Smooth muscle cell (in vitro differentiated cells): ENCODE results near the gene MARCKS. TPM values are rescaled to one million over a fixed set of nuclear protein-coding genes. Genes with fewer than 3 reads are reported as not detected.

Experiments used
- DNase-seq: peaks from one replicate; lab custom pipeline; 2025; ENCODE audit not compliant: unreplicated experiment; lab: John Stamatoyannopoulos, UW
- H2AFZ ChIP-seq: fragments of 200-600 bp; sonication (generic); 2 replicates; pipeline ENCODE4 v1.6.0; 2016; ENCODE audit warnings: antibody characterized with exemption, low read depth, mild to moderate bottlenecking
- H3F3A ChIP-seq: fragments of 200-600 bp; sonication (generic); 2 replicates; pipeline ENCODE4 v1.6.0; 2017; ENCODE audit warnings: antibody characterized with exemption, low read depth
- H3K27ac ChIP-seq: fragments of 200-600 bp; sonication (generic); 2 replicates; pipeline ENCODE4 v1.5.1; 2016; ENCODE audit warnings: low read depth, mild to moderate bottlenecking
- H3K27me3 ChIP-seq: fragments of 200-600 bp; sonication (generic); 2 replicates; pipeline ENCODE4 v1.6.1; 2016; ENCODE audit warnings: low read depth, mild to moderate bottlenecking
- H3K36me3 ChIP-seq: fragments of 200-600 bp; sonication (generic); 2 replicates; pipeline ENCODE4 v1.5.1; 2016; ENCODE audit warnings: low read depth
- H3K4me1 ChIP-seq: fragments of 200-600 bp; sonication (generic); 2 replicates; pipeline ENCODE4 v1.5.1; 2016; ENCODE audit warnings: low read depth
- H3K4me2 ChIP-seq: fragments of 200-600 bp; sonication (generic); 2 replicates; pipeline ENCODE4 v1.6.0; 2016; ENCODE audit warnings: mild to moderate bottlenecking
- H3K4me3 ChIP-seq: fragments of 200-600 bp; sonication (generic); 2 replicates; pipeline ENCODE4 v1.5.1; 2016; ENCODE audit warnings: mild to moderate bottlenecking
- H3K79me2 ChIP-seq: fragments of 200-600 bp; sonication (generic); 2 replicates; pipeline ENCODE4 v1.6.0; 2016; ENCODE audit warnings: low read depth, mild to moderate bottlenecking
- H3K9ac ChIP-seq: fragments of 200-600 bp; sonication (generic); 2 replicates; pipeline ENCODE4 v1.6.0; 2016; ENCODE audit warnings: low read depth
- H3K9me3 ChIP-seq: fragments of 200-600 bp; sonication (generic); replicated peaks from 2 replicates; pipeline ENCODE4 v1.5.1; 2016; ENCODE audit warnings: low read depth
- H4K20me1 ChIP-seq: fragments of 200-600 bp; sonication (generic); 2 replicates; pipeline ENCODE4 v1.6.0; 2016; ENCODE audit warnings: low read depth
- WGBS: methylation state at CpG from one replicate; pipeline ENCODE4 v1.1.7; 2016; ENCODE audit warnings: low lambda C conversion rate; 5-methylcytosine and 5-hydroxymethylcytosine counted together
- polyA plus RNA-seq: library from polyadenylated mRNA; unstranded; fragments of >200 nt; fragmentation: Nextera tagmentation; extraction: Ambion mirVana; gene quantifications from 2 replicates; pipeline ENCODE4 v1.2.1, GENCODE V29; 2016
- total RNA-seq: library from RNA; depleted of rRNA; stranded (reverse); fragments of >200 nt; gene quantifications from 2 replicates; pipeline ENCODE4 v1.2.3, GENCODE V29; 2014
- TF ChIP-seq, protein P1 (sequence below): fragments of 200-600 bp; sonication (generic); IDR thresholded peaks from 2 replicates; pipeline ENCODE4 v1.5.1; 2017; ENCODE audit warnings: borderline replicate concordance, mild to moderate bottlenecking, antibody characterized with exemption; ENCODE audit not compliant: insufficient read depth, poor library complexity, severe bottlenecking

MARCKS gene
- total and polyA plus RNA-seq, 2 experiments from 2014 or later, result 172 to 206 TPM

DNA sequence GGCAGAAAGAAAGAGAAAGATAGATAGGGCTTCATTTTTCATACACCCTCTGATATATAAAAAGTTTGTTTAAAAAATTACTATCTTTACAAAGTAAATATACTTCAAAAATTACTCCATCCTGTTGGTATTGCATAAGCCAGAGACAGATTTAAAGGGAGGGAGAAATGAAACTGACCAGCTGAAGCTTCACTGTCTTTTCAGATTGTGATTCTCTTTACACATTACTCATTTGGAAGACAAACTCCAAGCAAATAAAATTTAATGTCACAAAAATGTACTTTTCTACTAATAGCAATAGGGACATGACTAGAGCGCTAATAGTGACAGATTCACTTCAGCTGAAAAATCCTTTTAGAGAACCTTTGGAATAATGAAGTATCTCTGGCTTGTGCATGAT is 38.6 kb upstream of the MARCKS start:
- Histone ChIP-seq H3K27ac (no peak overlapping the region), H2AFZ (no peak overlapping the region), H3K4me1 (peaks cover 3% of the 10 kb centered on the region), H3F3A (peaks cover 4% of the 10 kb centered on the region), H3K9ac (no peak overlapping the region), H3K4me3 (no peak overlapping the region), H3K36me3 (no peaks in the 10 kb centered on the region), H3K9me3 (no peaks in the 10 kb centered on the region), H3K79me2 (no peaks in the 10 kb centered on the region), H3K27me3 (no peaks in the 10 kb centered on the region), H4K20me1 (no peaks in the 10 kb centered on the region), H3K4me2 (peak overlapping the region; percentile 4)
- WGBS, result 100% methylated on average over 1 of the region's 1 CpG
- TF ChIP-seq, protein P1, sequence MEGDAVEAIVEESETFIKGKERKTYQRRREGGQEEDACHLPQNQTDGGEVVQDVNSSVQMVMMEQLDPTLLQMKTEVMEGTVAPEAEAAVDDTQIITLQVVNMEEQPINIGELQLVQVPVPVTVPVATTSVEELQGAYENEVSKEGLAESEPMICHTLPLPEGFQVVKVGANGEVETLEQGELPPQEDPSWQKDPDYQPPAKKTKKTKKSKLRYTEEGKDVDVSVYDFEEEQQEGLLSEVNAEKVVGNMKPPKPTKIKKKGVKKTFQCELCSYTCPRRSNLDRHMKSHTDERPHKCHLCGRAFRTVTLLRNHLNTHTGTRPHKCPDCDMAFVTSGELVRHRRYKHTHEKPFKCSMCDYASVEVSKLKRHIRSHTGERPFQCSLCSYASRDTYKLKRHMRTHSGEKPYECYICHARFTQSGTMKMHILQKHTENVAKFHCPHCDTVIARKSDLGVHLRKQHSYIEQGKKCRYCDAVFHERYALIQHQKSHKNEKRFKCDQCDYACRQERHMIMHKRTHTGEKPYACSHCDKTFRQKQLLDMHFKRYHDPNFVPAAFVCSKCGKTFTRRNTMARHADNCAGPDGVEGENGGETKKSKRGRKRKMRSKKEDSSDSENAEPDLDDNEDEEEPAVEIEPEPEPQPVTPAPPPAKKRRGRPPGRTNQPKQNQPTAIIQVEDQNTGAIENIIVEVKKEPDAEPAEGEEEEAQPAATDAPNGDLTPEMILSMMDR, result no peak
- DNase-seq, result no peak

DNA sequence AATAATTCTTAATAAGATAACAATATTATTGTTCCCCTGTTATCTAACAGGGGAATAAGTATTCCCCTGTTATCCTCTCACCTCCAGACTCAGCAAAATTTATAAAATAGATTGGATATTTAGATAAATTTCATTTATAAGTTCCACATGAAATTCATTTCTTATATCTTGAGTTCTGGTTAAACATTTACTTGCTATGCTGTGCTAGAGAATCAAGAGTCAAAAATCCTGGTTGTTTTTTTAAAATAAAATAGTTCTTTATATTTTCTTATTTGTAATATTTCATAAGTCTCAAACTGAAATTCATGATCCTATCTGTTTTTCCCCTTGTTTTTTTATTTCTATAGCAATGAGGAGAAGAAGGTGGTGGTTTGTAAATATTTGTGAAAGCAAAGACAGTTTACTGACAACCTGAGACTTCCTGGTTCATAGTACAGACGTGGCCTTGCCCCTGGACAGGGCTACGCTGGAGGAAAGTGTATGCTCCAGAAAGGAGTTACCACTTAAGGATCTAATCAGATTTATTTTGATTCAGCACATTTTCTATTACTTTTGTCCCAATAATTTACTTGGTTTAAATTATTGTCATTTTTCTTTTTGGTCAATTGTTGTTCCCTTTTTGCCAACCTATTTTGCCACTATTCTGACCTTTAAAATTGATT is 37.8 kb upstream of the MARCKS start:
- no peaks in the 10 kb centered on the region for H3K36me3 ChIP-seq
- no peaks in the 10 kb centered on the region for H3F3A ChIP-seq
- H4K20me1 ChIP-seq, result no peaks in the 10 kb centered on the region
- H3K79me2 ChIP-seq, result no peaks in the 10 kb centered on the region
- 88% methylated on average over 2 of the region's 2 CpGs for WGBS
- TF ChIP-seq, protein P1, result no peak
- no peak overlapping the region for H3K4me2 ChIP-seq
- H3K9me3 ChIP-seq, result no peaks in the 10 kb centered on the region
- DNase-seq, result no peak
- H3K4me1 ChIP-seq, result no peaks in the 10 kb centered on the region
- H2AFZ ChIP-seq, result no peak overlapping the region
- H3K27me3 ChIP-seq, result no peaks in the 10 kb centered on the region
- no peak overlapping the region for H3K9ac ChIP-seq
- H3K4me3 ChIP-seq, result no peak overlapping the region
- H3K27ac ChIP-seq, result no peak overlapping the region

DNA sequence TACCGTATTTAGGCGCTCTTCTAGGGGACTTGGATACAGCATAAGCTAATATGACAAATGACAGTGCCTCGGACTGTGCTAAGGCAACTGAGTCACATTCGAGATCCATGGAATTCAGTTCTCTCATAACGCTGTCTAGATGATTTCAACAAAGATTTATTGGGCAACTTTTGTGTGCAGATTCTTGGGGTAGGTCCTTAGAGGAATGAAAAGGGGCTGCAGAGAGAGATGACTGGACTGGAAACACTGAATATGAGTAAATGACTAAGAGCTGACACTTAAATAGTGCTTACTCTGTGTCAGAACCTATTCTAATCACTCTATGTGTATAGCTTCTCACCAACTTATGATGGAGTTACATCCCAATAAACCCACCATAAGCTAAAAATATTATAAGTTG is 36.4 kb upstream of the MARCKS start:
- H3K79me2 ChIP-seq, result no peaks in the 10 kb centered on the region
- H2AFZ ChIP-seq, result no peak overlapping the region
- no peak for DNase-seq

DNA sequence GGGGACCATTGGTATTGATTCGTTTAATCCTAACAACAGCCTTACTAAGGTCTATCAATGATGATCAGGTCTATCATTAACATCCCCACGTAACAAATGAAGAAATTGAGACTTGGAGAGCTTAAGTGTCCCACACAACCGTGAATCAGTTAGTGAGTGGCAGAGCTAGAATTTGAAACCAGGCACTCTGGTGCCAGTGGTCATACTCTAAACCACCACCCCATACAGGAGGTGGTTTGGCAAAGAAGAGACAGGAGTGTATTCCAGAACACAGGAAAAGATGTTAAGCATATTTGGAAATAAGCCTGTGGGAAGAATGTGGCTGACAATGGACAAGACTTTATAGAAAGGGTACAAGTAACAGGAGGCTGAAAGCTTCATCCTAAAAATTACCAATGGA is 35.7 kb upstream of the MARCKS start:
- DNase-seq, result no peak
- Histone ChIP-seq H3K27ac (no peak overlapping the region), H2AFZ (no peak overlapping the region), H3K4me2 (no peak overlapping the region), H4K20me1 (no peaks in the 10 kb centered on the region), H3K27me3 (no peaks in the 10 kb centered on the region), H3K9ac (no peak overlapping the region), H3K36me3 (no peaks in the 10 kb centered on the region), H3K9me3 (no peaks in the 10 kb centered on the region), H3K4me3 (no peak overlapping the region), H3K79me2 (no peaks in the 10 kb centered on the region), H3F3A (no peaks in the 10 kb centered on the region), H3K4me1 (no peaks in the 10 kb centered on the region)
- TF ChIP-seq, protein P1, result no peak
- 94% methylated on average over 3 of the region's 3 CpGs for WGBS

More for the DNA sequence above, 36.4 kb upstream of the MARCKS start:
- Histone ChIP-seq H3K27ac (no peak overlapping the region), H3K9me3 (no peaks in the 10 kb centered on the region), H3K36me3 (no peaks in the 10 kb centered on the region), H3K4me1 (no peaks in the 10 kb centered on the region), H4K20me1 (no peaks in the 10 kb centered on the region), H3K9ac (no peak overlapping the region), H3K4me2 (no peak overlapping the region), H3F3A (no peaks in the 10 kb centered on the region), H3K4me3 (no peak overlapping the region), H3K27me3 (no peaks in the 10 kb centered on the region)
- WGBS, result 92% methylated on average over 5 of the region's 5 CpGs
- TF ChIP-seq, protein P1, result no peak
